ENCODE data around the gene USP3.

DNA sequence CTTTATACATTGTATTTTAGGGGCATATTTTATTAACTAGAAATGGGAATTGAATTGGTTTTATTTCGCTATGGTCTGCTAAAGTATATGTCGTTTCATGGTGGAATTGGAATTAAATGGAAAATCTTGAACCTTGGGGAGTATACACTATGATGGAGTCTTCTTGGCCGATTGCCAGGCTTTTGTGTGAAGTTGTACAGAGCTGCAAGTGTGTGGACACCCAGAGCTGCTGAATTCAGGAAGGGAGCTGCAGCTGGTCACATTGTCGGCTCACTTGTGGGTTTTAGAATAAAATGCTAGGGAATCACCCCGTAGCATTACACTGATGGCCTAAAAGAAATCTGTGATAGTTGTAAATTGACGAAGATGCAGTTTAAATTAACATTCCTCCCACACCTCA, 35.1 kb downstream of the USP3 start:
- no peak for TF ChIP-seq POLR2A (IDR thresholded peaks at IDR 0.05)
- TF ChIP-seq, protein P1, sequence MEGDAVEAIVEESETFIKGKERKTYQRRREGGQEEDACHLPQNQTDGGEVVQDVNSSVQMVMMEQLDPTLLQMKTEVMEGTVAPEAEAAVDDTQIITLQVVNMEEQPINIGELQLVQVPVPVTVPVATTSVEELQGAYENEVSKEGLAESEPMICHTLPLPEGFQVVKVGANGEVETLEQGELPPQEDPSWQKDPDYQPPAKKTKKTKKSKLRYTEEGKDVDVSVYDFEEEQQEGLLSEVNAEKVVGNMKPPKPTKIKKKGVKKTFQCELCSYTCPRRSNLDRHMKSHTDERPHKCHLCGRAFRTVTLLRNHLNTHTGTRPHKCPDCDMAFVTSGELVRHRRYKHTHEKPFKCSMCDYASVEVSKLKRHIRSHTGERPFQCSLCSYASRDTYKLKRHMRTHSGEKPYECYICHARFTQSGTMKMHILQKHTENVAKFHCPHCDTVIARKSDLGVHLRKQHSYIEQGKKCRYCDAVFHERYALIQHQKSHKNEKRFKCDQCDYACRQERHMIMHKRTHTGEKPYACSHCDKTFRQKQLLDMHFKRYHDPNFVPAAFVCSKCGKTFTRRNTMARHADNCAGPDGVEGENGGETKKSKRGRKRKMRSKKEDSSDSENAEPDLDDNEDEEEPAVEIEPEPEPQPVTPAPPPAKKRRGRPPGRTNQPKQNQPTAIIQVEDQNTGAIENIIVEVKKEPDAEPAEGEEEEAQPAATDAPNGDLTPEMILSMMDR (IDR thresholded peaks at IDR 0.05), result no peak

Data from esophagus squamous epithelium (tissue), 4 donors.